ENCODE measurements around the gene HEY2. TPM values are rescaled to one million over a fixed set of nuclear protein-coding genes. Genes with fewer than 3 reads are reported as not detected.

The HEY2 gene
- total and polyA plus RNA-seq, 7 donors: 4.2 to 80.5 (median 5.5) TPM

GRCh38 chr6:125779924-125780539 is 30.6 kb downstream of the HEY2 start:
- ATAC-seq (peak; percentile 93 to 96 (median 94)), DNase-seq (peak; percentile 76 to 88)
- Histone ChIP-seq H3K4me3 (peak overlapping the region; percentile 76), H3K27me3 (ENCODE audit: insufficient read depth in 3 of 3, low read length in 2 of 3) (no peaks in the 10 kb centered on the region), H3K27ac (peak overlapping the region; percentile 97), H3K9me3 (no peaks in the 10 kb centered on the region), H3K36me3 (ENCODE audit: insufficient read depth in 1 of 2, low read depth in 1 of 2) (no peaks in the 10 kb centered on the region), H3K4me1 (peaks cover 6% of the 10 kb centered on the region)
- WGBS, 3 donors: 14% methylated on average over 17 of the region's 17 CpGs
- peak; percentile 19 for TF ChIP-seq CTCF (IDR thresholded peaks at IDR 0.05)
- intact Hi-C loops (cut with DNase I): no loop called here

- intact Hi-C loops (cut with DNase I): no loop called here
- WGBS, 3 donors: 0 to 1% (median 0%) methylated on average over 28 of the region's 28 CpGs
Measured at GRCh38 chr6:125780540-125781313, 31.3 kb downstream of the HEY2 start.

GRCh38 chr6:125781314-125781868 is 32.0 kb downstream of the HEY2 start:
- peak; percentile 6 for TF ChIP-seq CTCF (IDR thresholded peaks at IDR 0.05)
- Histone ChIP-seq H3K27me3 (ENCODE audit: insufficient read depth in 3 of 3, low read length in 2 of 3) (no peaks in the 10 kb centered on the region), H3K4me1 (peaks cover 6% of the 10 kb centered on the region), H3K9me3 (no peaks in the 10 kb centered on the region), H3K4me3 (peak overlapping the region; percentile 76), H3K36me3 (ENCODE audit: insufficient read depth in 1 of 2, low read depth in 1 of 2) (no peaks in the 10 kb centered on the region), H3K27ac (peak overlapping the region; percentile 97)
- ATAC-seq: peak in 3 of 4 donors; percentile 24 to 41 (median 33)
- WGBS, 3 donors: 0 to 1% (median 0%) methylated on average over 3 of the region's 3 CpGs
- DNase-seq: no peak
- intact Hi-C loops (cut with DNase I): no loop called here

More at GRCh38 chr6:125780540-125781313, 31.3 kb downstream of the HEY2 start:
- Histone ChIP-seq H3K27ac (peak overlapping the region; percentile 97), H3K4me3 (peak overlapping the region; percentile 76), H3K9me3 (no peaks in the 10 kb centered on the region), H3K27me3 (ENCODE audit: insufficient read depth in 3 of 3, low read length in 2 of 3) (no peaks in the 10 kb centered on the region), H3K36me3 (ENCODE audit: insufficient read depth in 1 of 2, low read depth in 1 of 2) (no peaks in the 10 kb centered on the region), H3K4me1 (peaks cover 6% of the 10 kb centered on the region)
- peak; percentile 46 to 72 for DNase-seq
- peak; percentile 87 to 92 (median 89) for ATAC-seq
- TF ChIP-seq CTCF (IDR thresholded peaks at IDR 0.05): no peak

- H3K4me3 ChIP-seq: no peak overlapping the region
- WGBS, 3 donors: 82 to 87% (median 85%) methylated on average over 2 of the region's 2 CpGs
- no peaks in the 10 kb centered on the region for H3K36me3 ChIP-seq (ENCODE audit: insufficient read depth in 1 of 2, low read depth in 1 of 2)
- no peak for TF ChIP-seq CTCF (IDR thresholded peaks at IDR 0.05)
- H3K27me3 ChIP-seq (ENCODE audit: insufficient read depth in 3 of 3, low read length in 2 of 3): no peaks in the 10 kb centered on the region
- peaks cover 8% of the 10 kb centered on the region for H3K4me1 ChIP-seq
- no peaks in the 10 kb centered on the region for H3K9me3 ChIP-seq
- H3K27ac ChIP-seq: no peak overlapping the region
- intact Hi-C loops (cut with DNase I): no loop called here
- no peak for DNase-seq
- no peak for ATAC-seq
Measured at GRCh38 chr6:125784365-125784764, 34.9 kb downstream of the HEY2 start.

Measured in psoas muscle (tissue), 8 donors.